DMS114 treated with DMSO at 0.1 percent for 48 hours (cell line): ENCODE measurements around the gene OR4D2.
A peak's percentile ranks its signal among the peaks of the same experiment; 100 is the strongest.
"Not testable (repeated sequence)": the region's sequence is repeated elsewhere in the genome, so short reads cannot be mapped to it uniquely, and the experiment has no call there.

Source experiments
- DNase-seq: peaks from one replicate; lab custom pipeline; 2025; ENCODE audit not compliant: unreplicated experiment; lab: John Stamatoyannopoulos, UW

Gene OR4D2

GRCh38 chr17:58166682-58167081, at the start of gene OR4D2:
Gene OR4D2, plus strand, starts transcription at chr17:58166982. Its CDS starts 2,674 bp downstream, at chr17:58169656.
- no peak for DNase-seq

- DNase-seq, result no peak
These were observed 49.4 kb upstream of the OR4D2 start for GRCh38 chr17:58117382-58117781.

- DNase-seq, result no peak
These were observed 47.3 kb upstream of the OR4D2 start for GRCh38 chr17:58119491-58119890.

- no peak for DNase-seq
These were observed 46.5 kb upstream of the OR4D2 start for GRCh38 chr17:58120195-58120822.

DNA sequence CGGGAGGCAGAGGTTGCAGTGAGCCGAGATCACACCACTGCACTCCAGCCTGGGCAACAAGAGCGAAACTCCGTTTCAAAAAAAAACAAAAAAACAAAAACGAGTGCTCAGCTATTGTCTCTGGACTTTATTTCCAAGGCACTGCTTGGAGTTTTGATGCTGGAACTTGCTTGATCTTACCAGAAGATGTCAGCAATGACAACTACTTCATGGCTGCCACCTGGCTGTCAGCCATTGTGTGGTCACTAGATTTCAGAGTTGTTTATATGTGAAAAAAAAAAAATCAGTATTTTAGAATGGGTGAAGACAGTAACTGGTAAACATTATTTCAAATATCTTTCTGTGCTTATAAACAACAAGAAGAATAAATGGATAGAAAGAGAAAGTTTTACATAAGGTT, 44.9 kb upstream of the OR4D2 start:
- peak; percentile 77 for DNase-seq

GRCh38 chr17:58127846-58128245, 38.9 kb upstream of the OR4D2 start:
- no peak for DNase-seq

GRCh38 chr17:58132697-58133096, 34.1 kb upstream of the OR4D2 start:
- DNase-seq, result not testable (repeated sequence)

- no peak for DNase-seq
These were observed 30.0 kb upstream of the OR4D2 start for GRCh38 chr17:58136669-58137279.

GRCh38 chr17:58141505-58141904, 25.3 kb upstream of the OR4D2 start:
- no peak for DNase-seq

DNA sequence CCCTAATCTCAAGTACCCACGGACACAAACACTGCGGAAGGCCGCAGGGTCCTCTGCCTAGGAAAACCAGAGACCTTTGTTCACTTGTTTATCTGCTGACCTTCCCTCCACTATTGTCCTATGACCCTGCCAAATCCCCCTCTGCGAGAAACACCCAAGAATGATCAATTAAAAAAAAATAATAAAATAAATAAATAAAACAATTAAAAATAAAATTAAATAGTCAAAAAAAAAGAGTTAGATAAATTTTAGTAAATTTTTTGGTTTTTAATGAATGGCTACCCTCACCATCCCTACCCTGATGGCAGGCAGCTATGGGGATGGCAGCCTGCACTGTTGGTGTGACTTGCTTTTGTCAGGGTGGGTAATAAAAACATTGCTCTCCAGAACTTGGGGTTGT, 23.4 kb upstream of the OR4D2 start:
- DNase-seq, result not testable (repeated sequence)

- no peak for DNase-seq
These were observed 22.0 kb upstream of the OR4D2 start for GRCh38 chr17:58144801-58145200.

DNA sequence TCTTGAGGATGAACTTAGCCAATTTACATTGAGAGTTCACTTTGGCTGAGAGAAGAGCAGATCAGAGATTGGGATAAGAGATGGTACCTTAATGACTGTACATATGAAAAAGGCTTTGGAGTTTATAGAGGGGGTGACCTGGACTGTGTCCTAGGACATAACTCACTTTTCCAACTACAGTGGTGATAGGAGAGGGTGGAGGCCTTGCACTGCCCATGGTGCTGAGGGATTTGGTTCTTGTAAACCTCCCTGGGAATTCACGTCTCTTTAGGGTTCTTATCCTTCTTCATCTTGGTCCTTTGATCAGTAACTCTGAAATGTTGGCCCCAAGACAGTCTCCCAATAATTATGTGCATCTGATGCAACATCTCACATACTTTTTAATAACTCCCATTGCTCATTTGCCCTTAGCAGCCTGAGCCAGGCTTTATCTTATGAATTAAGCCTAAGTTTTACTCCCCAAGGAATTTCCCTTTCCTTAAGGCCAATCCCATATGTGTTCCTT, 18.8 kb upstream of the OR4D2 start, which contains the start of gene OR4D1:
OR4D1 (plus strand) TSS at position 455 of the 505 bp plus-strand sequence. CDS start 6,770 bp downstream, outside the sequence.
- no peak for DNase-seq

GRCh38 chr17:58148609-58149008, 18.2 kb upstream of the OR4D2 start:
- DNase-seq, result no peak

- DNase-seq, result no peak
These were observed 16.4 kb upstream of the OR4D2 start for GRCh38 chr17:58150394-58150793.

DNA sequence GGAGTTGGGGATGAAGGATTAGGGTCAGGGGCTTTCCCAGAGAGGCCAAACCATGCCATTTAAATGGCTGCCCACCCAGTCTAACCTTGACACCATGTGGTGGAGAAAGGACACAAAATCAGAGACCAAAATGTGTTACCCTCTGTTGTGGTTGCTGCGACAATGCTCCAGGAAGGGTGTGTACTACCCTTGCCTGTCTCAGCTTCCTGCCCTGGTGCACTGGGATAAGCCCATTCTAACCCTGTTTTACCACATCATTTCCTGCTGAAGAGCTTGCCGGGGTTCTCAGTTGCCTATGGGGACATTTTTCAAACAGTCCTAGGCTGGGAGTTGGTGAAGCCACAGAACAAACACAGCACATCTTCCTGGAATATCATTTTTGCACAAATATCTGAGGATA, 13.7 kb upstream of the OR4D2 start:
- DNase-seq, result no peak

- no peak for DNase-seq
These were observed 13.1 kb upstream of the OR4D2 start for GRCh38 chr17:58153671-58154070.

- peak; percentile 76 for DNase-seq
These were observed 9.7 kb upstream of the OR4D2 start for GRCh38 chr17:58156839-58157803.

DNA sequence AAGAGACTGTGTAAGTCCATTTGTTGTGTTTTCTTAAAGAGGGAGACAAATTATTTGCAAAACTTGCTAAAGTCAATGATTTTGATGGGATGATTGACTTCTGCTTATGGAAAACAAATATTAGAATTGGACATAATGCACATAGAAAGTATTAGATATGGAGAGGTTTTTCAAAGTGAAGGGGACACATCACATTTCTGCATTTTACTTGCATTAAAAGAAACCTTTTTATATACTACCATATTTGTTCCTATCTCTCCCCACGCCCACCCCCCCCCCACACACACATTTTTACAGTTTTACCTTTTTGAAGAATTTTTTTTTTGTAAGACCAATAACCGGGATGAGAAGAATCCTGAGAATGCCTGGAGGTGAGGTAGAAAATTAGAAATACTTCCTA, 8.6 kb upstream of the OR4D2 start:
- no peak for DNase-seq

- DNase-seq, result no peak
These were observed 5.2 kb upstream of the OR4D2 start for GRCh38 chr17:58161566-58161965.

- DNase-seq, result no peak
These were observed 801 bp upstream of the OR4D2 start for GRCh38 chr17:58165981-58166380.

DNA sequence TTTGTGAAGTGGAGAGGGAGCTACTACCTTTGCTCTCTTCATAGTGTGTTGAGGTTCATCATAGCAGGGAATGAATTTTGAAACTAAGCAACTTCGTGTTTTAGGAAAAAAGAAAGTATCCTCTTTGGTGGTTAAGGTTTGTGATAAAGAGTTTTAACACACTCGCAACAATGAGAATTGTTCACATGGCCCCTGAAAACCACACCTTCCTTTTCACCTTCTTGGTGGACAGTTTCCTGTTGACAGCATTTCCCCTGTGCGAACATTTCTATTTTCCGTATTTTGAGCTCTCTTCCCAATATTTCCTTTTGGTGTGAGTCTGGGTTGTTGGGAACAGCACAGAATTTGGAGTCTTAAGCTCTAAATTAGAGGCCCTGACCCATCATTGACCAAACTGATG, 3.8 kb downstream of the OR4D2 start:
- no peak for DNase-seq
